GM12878 (cell line): ENCODE results near the gene TMBIM6. TPM values are rescaled to one million over a fixed set of nuclear protein-coding genes. Genes with fewer than 3 reads are reported as not detected.

Experiments used
- CEBPB ChIP-seq, 2 experiments: fragments of 150-350 bp in 1 of 2; IDR thresholded peaks; 2 replicates each; pipeline ENCODE4 v1.6.1; 2012 to 2014; ENCODE audit warnings: low read depth in 2 of 2, low read length in 2 of 2, borderline replicate concordance in 1 of 2, inconsistent platforms in 1 of 2
- EZH2 ChIP-seq: IDR thresholded peaks from 2 replicates; pipeline ENCODE4 v1.6.1; 2012; ENCODE audit warnings: low read depth, mild to moderate bottlenecking, control low read depth, inconsistent platforms, low read length, borderline replicate concordance; ENCODE audit not compliant: control insufficient read depth
- HSF1 ChIP-seq: fragments of 150-350 bp; IDR thresholded peaks from 2 replicates; pipeline ENCODE4 v1.6.1; 2014; ENCODE audit warnings: mild to moderate bottlenecking, low read depth, low read length
- IKZF2 ChIP-seq, 2 experiments: fragments of 450-650 bp; IDR thresholded peaks; 2 replicates each; pipeline ENCODE4 v1.6.1; 2017; ENCODE audit warnings: mild to moderate bottlenecking in 2 of 2, moderate library complexity in 2 of 2
- NR2C2 ChIP-seq: IDR thresholded peaks from 2 replicates; pipeline ENCODE4 v1.6.1; 2011; ENCODE audit warnings: borderline replicate concordance, low read depth; ENCODE audit not compliant: control insufficient read depth, insufficient read length
- POLR2A ChIP-seq: IDR thresholded peaks from 2 replicates; pipeline ENCODE4 v1.6.1; 2011; ENCODE audit warnings: low read depth, mild to moderate bottlenecking, low read length
- RAD51 ChIP-seq: fragments of 450-650 bp; IDR thresholded peaks from 2 replicates; pipeline ENCODE4 v1.6.1; 2016; ENCODE audit warnings: moderate library complexity, mild to moderate bottlenecking, inconsistent platforms
- RUNX3 ChIP-seq: IDR thresholded peaks from 2 replicates; pipeline ENCODE4 v1.6.1; 2012; ENCODE audit warnings: low read length, inconsistent platforms
- TCF7 ChIP-seq: IDR thresholded peaks from 2 replicates; pipeline ENCODE4 v1.6.1; 2014; ENCODE audit warnings: antibody characterized with exemption, borderline replicate concordance
- polyA plus RNA-seq, 11 experiments: library from polyadenylated mRNA; depleted of rRNA in 4 of 11; unstranded in 6 of 11; stranded (reverse) in 5 of 11; fragments of >200 nt; fragmentation: Nextera tagmentation in 4 of 11; fragmentation: Illumina TruSeq in 1 of 11; extraction: Ambion mirVana in 4 of 11; extraction: Trizol in 1 of 11; gene quantifications; 1 replicate in 1 of 11; 2 replicates in 10 of 11; pipeline versions ENCODE4 v1.2.1 to v1.2.3, GENCODE V29; 2011 to 2016; ENCODE audit warnings: inconsistent platforms in 2 of 11, missing spikeins in 2 of 11, low read depth in 1 of 11
- total RNA-seq, 4 experiments: library from RNA; depleted of rRNA in 3 of 4; stranded (reverse); fragments of >200 nt in 3 of 4; fragmentation: Illumina TruSeq in 1 of 4; extraction: Trizol in 1 of 4; gene quantifications; 2 replicates each; pipeline versions ENCODE4 v1.2.1 to v1.2.3, GENCODE V29; 2013 to 2021
- TF ChIP-seq, protein P1 (sequence below): fragments of 450-650 bp; IDR thresholded peaks from 2 replicates; pipeline ENCODE4 v1.6.1; 2017; ENCODE audit warnings: mild to moderate bottlenecking

Gene TMBIM6
- total and polyA plus RNA-seq, 10 of the 15 experiments (the other 5 are each of a cell fraction or from before 2014, with no cell fraction given) = 224 to 1,192 (median 379) TPM

DNA sequence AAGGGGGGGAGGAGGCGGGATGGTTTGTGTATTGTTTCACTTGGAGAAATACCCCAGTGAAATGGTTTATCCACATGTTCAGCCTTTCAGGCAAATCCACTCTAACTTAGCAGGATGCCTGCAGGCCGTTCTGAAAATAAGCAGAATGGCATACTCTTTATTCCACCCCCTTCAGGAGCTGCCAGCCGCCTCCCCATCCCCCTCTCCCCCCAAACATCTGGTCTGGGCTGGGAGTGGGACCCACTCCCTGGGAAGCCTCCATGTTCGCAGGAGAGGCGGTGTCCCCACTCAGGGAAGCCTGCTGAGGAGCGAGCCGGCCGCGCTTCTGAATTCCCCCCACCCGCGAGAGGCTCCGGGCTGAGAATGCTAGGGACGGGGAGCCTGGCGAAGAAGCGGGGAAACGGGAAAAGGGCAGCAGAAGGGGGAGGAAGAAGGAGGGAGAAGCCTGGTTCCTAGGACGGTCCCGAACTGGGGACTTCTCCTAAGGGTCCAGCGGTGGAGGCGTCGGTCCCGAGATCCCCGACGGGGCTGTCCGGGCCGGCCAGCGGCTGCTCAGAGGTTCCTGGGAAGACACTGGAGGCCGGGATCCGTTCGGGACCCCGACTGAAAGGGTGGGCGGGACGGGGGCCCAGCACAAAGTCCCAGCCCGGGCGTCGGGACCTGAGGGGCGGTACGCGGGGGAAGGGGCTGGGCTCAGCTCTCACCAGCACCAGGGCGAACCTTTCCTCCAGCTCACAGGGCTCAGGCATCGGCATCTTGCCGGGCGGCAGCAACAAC is 34.8 kb upstream of the TMBIM6 start (continued):
- TF ChIP-seq, protein P1, sequence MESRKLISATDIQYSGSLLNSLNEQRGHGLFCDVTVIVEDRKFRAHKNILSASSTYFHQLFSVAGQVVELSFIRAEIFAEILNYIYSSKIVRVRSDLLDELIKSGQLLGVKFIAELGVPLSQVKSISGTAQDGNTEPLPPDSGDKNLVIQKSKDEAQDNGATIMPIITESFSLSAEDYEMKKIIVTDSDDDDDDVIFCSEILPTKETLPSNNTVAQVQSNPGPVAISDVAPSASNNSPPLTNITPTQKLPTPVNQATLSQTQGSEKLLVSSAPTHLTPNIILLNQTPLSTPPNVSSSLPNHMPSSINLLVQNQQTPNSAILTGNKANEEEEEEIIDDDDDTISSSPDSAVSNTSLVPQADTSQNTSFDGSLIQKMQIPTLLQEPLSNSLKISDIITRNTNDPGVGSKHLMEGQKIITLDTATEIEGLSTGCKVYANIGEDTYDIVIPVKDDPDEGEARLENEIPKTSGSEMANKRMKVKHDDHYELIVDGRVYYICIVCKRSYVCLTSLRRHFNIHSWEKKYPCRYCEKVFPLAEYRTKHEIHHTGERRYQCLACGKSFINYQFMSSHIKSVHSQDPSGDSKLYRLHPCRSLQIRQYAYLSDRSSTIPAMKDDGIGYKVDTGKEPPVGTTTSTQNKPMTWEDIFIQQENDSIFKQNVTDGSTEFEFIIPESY = no peak
- TF ChIP-seq TCF7 (no peak), RAD51 (no peak), HSF1 (no peak), RUNX3 (no peak), NR2C2 (no peak), EZH2 (no peak), POLR2A (no peak), CEBPB (IDR thresholded peaks at IDR 0.05; ENCODE audit: borderline replicate concordance in 1 of 2, low read depth in 2 of 2, low read length in 2 of 2) (no peak), IKZF2 (IDR thresholded peaks at IDR 0.05) (peak in 1 of 2 experiments; percentile 17; a peak in 2 of 4 replicates)
- TF ChIP-seq, all 136 proteins: peak for 4
